ENCODE results near the gene KLF9. TPM values are rescaled to one million over a fixed set of nuclear protein-coding genes. Genes with fewer than 3 reads are reported as not detected.
"Not testable (repeated sequence)": the region's sequence is repeated elsewhere in the genome, so short reads cannot be mapped to it uniquely, and the experiment has no call there.

KLF9 gene
- total and polyA plus RNA-seq, 4 donors = 2.2 to 77.0 (median 16.7) TPM

DNA sequence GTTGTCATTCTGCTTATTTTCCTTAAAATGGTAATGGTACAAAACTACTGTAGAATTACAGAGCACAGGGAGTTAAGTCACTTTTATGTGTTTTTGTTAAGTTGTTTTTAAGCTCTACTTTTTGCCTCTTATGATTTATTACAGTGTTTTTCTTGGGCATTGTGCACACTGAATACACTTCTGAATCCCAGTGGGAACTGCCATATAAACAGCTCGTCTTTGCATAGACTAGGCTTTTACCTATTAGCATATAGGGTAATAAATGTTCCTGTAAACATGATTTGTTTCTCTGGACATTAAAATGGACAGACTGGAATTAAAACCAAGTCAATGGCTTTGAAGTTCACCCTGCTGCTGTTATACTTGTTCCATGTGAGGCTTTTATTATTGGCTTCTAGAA is 12.2 kb downstream of the KLF9 start:
- no peak for DNase-seq (ENCODE audit: low spot score)
- no peak overlapping the region for H3K9ac ChIP-seq (ENCODE audit: low read depth in 1 of 2, low read length in 2 of 2)
- H3K9me3 ChIP-seq (ENCODE audit: control insufficient read depth in 4 of 4, low read length in 3 of 4) = no peaks in the 10 kb centered on the region
- no peaks in the 10 kb centered on the region for H3K27me3 ChIP-seq (ENCODE audit: control insufficient read depth in 4 of 4, insufficient read depth in 4 of 4, low read length in 3 of 4)
- H3K4me3 ChIP-seq (ENCODE audit: low read depth in 1 of 3, low read length in 3 of 3) = no peak overlapping the region
- no peak overlapping the region for H3K27ac ChIP-seq (ENCODE audit: low read depth in 1 of 2, low read length in 2 of 2)
- H3K4me1 ChIP-seq (ENCODE audit: control insufficient read depth in 4 of 4, insufficient read depth in 4 of 4, low read length in 3 of 4) = peaks cover 19 to 66% (median 48%) of the 10 kb centered on the region in 4 donors
- no peak for TF ChIP-seq FOXA2 (IDR thresholded peaks at IDR 0.05)
- TF ChIP-seq, protein P1, sequence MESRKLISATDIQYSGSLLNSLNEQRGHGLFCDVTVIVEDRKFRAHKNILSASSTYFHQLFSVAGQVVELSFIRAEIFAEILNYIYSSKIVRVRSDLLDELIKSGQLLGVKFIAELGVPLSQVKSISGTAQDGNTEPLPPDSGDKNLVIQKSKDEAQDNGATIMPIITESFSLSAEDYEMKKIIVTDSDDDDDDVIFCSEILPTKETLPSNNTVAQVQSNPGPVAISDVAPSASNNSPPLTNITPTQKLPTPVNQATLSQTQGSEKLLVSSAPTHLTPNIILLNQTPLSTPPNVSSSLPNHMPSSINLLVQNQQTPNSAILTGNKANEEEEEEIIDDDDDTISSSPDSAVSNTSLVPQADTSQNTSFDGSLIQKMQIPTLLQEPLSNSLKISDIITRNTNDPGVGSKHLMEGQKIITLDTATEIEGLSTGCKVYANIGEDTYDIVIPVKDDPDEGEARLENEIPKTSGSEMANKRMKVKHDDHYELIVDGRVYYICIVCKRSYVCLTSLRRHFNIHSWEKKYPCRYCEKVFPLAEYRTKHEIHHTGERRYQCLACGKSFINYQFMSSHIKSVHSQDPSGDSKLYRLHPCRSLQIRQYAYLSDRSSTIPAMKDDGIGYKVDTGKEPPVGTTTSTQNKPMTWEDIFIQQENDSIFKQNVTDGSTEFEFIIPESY (IDR thresholded peaks at IDR 0.05) = no peak
- TF ChIP-seq FOXA1 (IDR thresholded peaks at IDR 0.05) = no peak
- no peak for TF ChIP-seq HNF4G (IDR thresholded peaks at IDR 0.05)
- H3K36me3 ChIP-seq (ENCODE audit: control insufficient read depth in 4 of 4, insufficient read depth in 3 of 4, low read depth in 1 of 4, low read length in 3 of 4) = no peaks in the 10 kb centered on the region
- WGBS = 75% methylated on average over 1 of the region's 1 CpG

DNA sequence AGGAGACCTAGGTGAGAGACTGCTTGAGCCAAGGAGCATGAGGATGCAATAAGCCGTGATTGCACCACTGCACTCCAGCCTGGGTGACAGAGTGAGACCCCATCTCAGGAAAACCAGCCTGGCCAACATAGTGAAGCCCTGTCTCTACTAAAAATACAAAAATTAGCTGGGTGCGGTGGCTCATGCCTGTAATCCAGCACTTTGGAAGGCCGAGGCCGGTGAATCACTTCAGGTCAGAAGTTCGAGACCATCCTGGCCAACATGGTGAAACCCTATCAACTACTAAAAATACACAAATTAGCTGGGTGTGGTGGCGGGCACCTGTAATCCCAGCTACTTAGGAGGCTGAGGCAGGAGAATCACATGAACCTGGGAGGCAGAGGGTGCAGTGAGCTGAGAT is 13.2 kb downstream of the KLF9 start:
- peaks cover 16 to 56% (median 42%) of the 10 kb centered on the region in 4 donors for H3K4me1 ChIP-seq (ENCODE audit: control insufficient read depth in 4 of 4, insufficient read depth in 4 of 4, low read length in 3 of 4)
- H3K9ac ChIP-seq (ENCODE audit: low read depth in 1 of 2, low read length in 2 of 2); H3K4me3 ChIP-seq (ENCODE audit: low read depth in 1 of 3, low read length in 3 of 3); DNase-seq (ENCODE audit: low spot score); H3K9me3 ChIP-seq (ENCODE audit: control insufficient read depth in 4 of 4, low read length in 3 of 4); H3K27ac ChIP-seq (ENCODE audit: low read depth in 1 of 2, low read length in 2 of 2); H3K36me3 ChIP-seq (ENCODE audit: control insufficient read depth in 4 of 4, insufficient read depth in 3 of 4, low read depth in 1 of 4, low read length in 3 of 4); H3K27me3 ChIP-seq (ENCODE audit: control insufficient read depth in 4 of 4, insufficient read depth in 4 of 4, low read length in 3 of 4): not testable (repeated sequence)
- WGBS = 95% methylated on average over 6 of the region's 6 CpGs

DNA sequence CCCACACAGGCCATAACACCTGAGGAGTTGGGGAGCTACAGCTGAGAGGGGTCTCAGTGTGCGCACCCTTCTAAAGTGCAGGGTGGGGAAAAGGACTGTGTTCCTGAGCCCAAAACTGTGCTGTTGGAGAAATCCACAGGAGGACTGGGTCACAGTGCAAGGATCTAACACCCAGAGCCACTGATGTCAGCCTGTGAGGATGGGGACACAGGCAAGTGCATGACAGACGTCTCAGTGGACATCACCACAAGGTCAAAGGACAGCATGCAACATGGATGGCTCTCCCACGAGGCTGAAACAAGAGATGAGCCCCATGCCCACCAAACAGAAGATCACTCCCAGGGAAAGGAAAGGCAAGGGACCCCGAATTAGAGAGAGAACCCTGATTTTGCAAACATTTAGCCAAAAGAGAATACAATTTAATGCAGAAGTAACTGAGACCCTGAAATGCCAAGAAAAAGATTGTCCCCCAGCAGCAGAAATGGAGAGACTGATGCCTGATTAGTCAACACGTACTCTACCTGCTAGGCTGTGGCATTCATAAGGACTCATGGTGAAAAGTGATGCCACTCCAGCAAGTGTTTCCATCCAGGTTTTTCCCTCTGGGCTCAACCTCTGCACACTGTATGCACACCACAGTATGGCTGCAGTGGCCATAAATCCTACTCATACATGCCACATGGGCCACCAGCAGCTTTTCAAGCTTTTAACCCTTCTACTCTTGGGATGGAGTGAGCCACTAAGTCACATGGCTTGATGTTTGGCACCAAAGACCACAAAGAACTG is 14.2 kb downstream of the KLF9 start:
- Histone ChIP-seq H3K4me1 (ENCODE audit: control insufficient read depth in 4 of 4, insufficient read depth in 4 of 4, low read length in 3 of 4) (peaks cover 14 to 51% (median 37%) of the 10 kb centered on the region in 4 donors), H3K4me3 (ENCODE audit: low read depth in 1 of 3, low read length in 3 of 3) (no peak overlapping the region), H3K27ac (ENCODE audit: low read depth in 1 of 2, low read length in 2 of 2) (no peak overlapping the region), H3K9me3 (ENCODE audit: control insufficient read depth in 4 of 4, low read length in 3 of 4) (no peaks in the 10 kb centered on the region), H3K27me3 (ENCODE audit: control insufficient read depth in 4 of 4, insufficient read depth in 4 of 4, low read length in 3 of 4) (no peaks in the 10 kb centered on the region), H3K36me3 (ENCODE audit: control insufficient read depth in 4 of 4, insufficient read depth in 3 of 4, low read depth in 1 of 4, low read length in 3 of 4) (no peaks in the 10 kb centered on the region), H3K9ac (ENCODE audit: low read depth in 1 of 2, low read length in 2 of 2) (no peak overlapping the region)
- no peak for DNase-seq (ENCODE audit: low spot score)
- TF ChIP-seq, protein P2, sequence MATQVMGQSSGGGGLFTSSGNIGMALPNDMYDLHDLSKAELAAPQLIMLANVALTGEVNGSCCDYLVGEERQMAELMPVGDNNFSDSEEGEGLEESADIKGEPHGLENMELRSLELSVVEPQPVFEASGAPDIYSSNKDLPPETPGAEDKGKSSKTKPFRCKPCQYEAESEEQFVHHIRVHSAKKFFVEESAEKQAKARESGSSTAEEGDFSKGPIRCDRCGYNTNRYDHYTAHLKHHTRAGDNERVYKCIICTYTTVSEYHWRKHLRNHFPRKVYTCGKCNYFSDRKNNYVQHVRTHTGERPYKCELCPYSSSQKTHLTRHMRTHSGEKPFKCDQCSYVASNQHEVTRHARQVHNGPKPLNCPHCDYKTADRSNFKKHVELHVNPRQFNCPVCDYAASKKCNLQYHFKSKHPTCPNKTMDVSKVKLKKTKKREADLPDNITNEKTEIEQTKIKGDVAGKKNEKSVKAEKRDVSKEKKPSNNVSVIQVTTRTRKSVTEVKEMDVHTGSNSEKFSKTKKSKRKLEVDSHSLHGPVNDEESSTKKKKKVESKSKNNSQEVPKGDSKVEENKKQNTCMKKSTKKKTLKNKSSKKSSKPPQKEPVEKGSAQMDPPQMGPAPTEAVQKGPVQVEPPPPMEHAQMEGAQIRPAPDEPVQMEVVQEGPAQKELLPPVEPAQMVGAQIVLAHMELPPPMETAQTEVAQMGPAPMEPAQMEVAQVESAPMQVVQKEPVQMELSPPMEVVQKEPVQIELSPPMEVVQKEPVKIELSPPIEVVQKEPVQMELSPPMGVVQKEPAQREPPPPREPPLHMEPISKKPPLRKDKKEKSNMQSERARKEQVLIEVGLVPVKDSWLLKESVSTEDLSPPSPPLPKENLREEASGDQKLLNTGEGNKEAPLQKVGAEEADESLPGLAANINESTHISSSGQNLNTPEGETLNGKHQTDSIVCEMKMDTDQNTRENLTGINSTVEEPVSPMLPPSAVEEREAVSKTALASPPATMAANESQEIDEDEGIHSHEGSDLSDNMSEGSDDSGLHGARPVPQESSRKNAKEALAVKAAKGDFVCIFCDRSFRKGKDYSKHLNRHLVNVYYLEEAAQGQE (IDR thresholded peaks at IDR 0.05) = no peak
- TF ChIP-seq RAD21 (IDR thresholded peaks at IDR 0.05) (no peak), RXRA (IDR thresholded peaks at IDR 0.05) (no peak), FOXA1 (IDR thresholded peaks at IDR 0.05) (no peak), FOXA2 (IDR thresholded peaks at IDR 0.05) (no peak), HNF4A (conservative IDR thresholded peaks at IDR 0.05) (no peak), EGR1 (IDR thresholded peaks at IDR 0.05; ENCODE audit: low read depth in 2 of 2) (no peak), GABPA (IDR thresholded peaks at IDR 0.05 in 1 of 2, conservative IDR thresholded peaks at IDR 0.05 in 1 of 2) (no peak), TAF1 (conservative IDR thresholded peaks at IDR 0.05) (no peak), SP1 (IDR thresholded peaks at IDR 0.05) (no peak), YY1 (IDR thresholded peaks at IDR 0.05) (no peak), JUND (IDR thresholded peaks at IDR 0.05) (no peak), HNF4G (IDR thresholded peaks at IDR 0.05) (no peak), NR2F2 (IDR thresholded peaks at IDR 0.05) (no peak)
- TF ChIP-seq, protein P3, sequence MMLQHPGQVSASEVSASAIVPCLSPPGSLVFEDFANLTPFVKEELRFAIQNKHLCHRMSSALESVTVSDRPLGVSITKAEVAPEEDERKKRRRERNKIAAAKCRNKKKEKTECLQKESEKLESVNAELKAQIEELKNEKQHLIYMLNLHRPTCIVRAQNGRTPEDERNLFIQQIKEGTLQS (IDR thresholded peaks at IDR 0.05) = no peak
- TF ChIP-seq, protein P1 (IDR thresholded peaks at IDR 0.05) = no peak
- TF ChIP-seq, protein P4, sequence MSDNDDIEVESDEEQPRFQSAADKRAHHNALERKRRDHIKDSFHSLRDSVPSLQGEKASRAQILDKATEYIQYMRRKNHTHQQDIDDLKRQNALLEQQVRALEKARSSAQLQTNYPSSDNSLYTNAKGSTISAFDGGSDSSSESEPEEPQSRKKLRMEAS (IDR thresholded peaks at IDR 0.05) = no peak
- TF ChIP-seq, protein P5, sequence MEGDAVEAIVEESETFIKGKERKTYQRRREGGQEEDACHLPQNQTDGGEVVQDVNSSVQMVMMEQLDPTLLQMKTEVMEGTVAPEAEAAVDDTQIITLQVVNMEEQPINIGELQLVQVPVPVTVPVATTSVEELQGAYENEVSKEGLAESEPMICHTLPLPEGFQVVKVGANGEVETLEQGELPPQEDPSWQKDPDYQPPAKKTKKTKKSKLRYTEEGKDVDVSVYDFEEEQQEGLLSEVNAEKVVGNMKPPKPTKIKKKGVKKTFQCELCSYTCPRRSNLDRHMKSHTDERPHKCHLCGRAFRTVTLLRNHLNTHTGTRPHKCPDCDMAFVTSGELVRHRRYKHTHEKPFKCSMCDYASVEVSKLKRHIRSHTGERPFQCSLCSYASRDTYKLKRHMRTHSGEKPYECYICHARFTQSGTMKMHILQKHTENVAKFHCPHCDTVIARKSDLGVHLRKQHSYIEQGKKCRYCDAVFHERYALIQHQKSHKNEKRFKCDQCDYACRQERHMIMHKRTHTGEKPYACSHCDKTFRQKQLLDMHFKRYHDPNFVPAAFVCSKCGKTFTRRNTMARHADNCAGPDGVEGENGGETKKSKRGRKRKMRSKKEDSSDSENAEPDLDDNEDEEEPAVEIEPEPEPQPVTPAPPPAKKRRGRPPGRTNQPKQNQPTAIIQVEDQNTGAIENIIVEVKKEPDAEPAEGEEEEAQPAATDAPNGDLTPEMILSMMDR (IDR thresholded peaks at IDR 0.05; ENCODE audit: low read depth, low read length, missing input control) = no peak
- 68% methylated on average over 5 of the region's 5 CpGs for WGBS

Measured in liver (tissue), 9 donors.